ENCODE data around the gene LFNG.

LFNG gene

GRCh38 chr7:2514473-2515423 lies 4.8 kb upstream of the LFNG start:
- Histone ChIP-seq H3K36me3 (ENCODE audit: insufficient read depth, low read length) (no peaks in the 10 kb centered on the region), H2AFZ (ENCODE audit: low read length) (no peak overlapping the region), H3K79me2 (ENCODE audit: insufficient read depth, low read length) (no peaks in the 10 kb centered on the region), H3K4me1 (ENCODE audit: insufficient read depth, low read length, severe bottlenecking) (peaks cover 43% of the 10 kb centered on the region), H3K4me2 (ENCODE audit: low read length) (no peak overlapping the region), H3K27ac (ENCODE audit: low read depth, low read length, poor library complexity, severe bottlenecking) (no peak overlapping the region), H3K4me3 (ENCODE audit: low read depth, low read length, poor library complexity, severe bottlenecking) (no peak overlapping the region), H3K9me2 (ENCODE audit: low read depth, low read length) (no peaks in the 10 kb centered on the region), H4K20me1 (ENCODE audit: insufficient read depth, low read length) (no peaks in the 10 kb centered on the region), H3K27me3 (ENCODE audit: insufficient read depth, low read length) (no peaks in the 10 kb centered on the region; the same call in 1 of the 2 replicates), H3K9ac (ENCODE audit: low read length) (no peak overlapping the region), H3K9me3 (ENCODE audit: low read length) (no peaks in the 10 kb centered on the region), H3F3A (ENCODE audit: insufficient read depth, low read length) (no peaks in the 10 kb centered on the region)
- TF ChIP-seq CTCF (IDR thresholded peaks at IDR 0.05; ENCODE audit: low read length) (no peak), EZH2 (IDR thresholded peaks at IDR 0.05; ENCODE audit: borderline replicate concordance, low read length) (no peak)

GRCh38 chr7:2515424-2516193 lies 4.0 kb upstream of the LFNG start:
- H3K27me3 ChIP-seq (ENCODE audit: insufficient read depth, low read length), result peaks cover 6% of the 10 kb centered on the region
- H2AFZ ChIP-seq (ENCODE audit: low read length), result no peak overlapping the region
- H3K9me2 ChIP-seq (ENCODE audit: low read depth, low read length), result no peaks in the 10 kb centered on the region
- TF ChIP-seq EZH2 (IDR thresholded peaks at IDR 0.05; ENCODE audit: borderline replicate concordance, low read length) (no peak), CTCF (IDR thresholded peaks at IDR 0.05; ENCODE audit: low read length) (no peak)
- H3K36me3 ChIP-seq (ENCODE audit: insufficient read depth, low read length), result no peaks in the 10 kb centered on the region
- no peak overlapping the region for H3K4me3 ChIP-seq (ENCODE audit: low read depth, low read length, poor library complexity, severe bottlenecking)
- H4K20me1 ChIP-seq (ENCODE audit: insufficient read depth, low read length), result no peaks in the 10 kb centered on the region
- H3K79me2 ChIP-seq (ENCODE audit: insufficient read depth, low read length), result no peaks in the 10 kb centered on the region
- no peaks in the 10 kb centered on the region for H3K9me3 ChIP-seq (ENCODE audit: low read length)
- peaks cover 34% of the 10 kb centered on the region for H3K4me1 ChIP-seq (ENCODE audit: insufficient read depth, low read length, severe bottlenecking)
- H3K9ac ChIP-seq (ENCODE audit: low read length), result no peak overlapping the region
- no peaks in the 10 kb centered on the region for H3F3A ChIP-seq (ENCODE audit: insufficient read depth, low read length)
- no peak overlapping the region for H3K4me2 ChIP-seq (ENCODE audit: low read length)
- no peak overlapping the region for H3K27ac ChIP-seq (ENCODE audit: low read depth, low read length, poor library complexity, severe bottlenecking)

- Histone ChIP-seq H3K36me3 (ENCODE audit: insufficient read depth, low read length) (no peaks in the 10 kb centered on the region), H3K9me2 (ENCODE audit: low read depth, low read length) (no peaks in the 10 kb centered on the region), H3K4me3 (ENCODE audit: low read depth, low read length, poor library complexity, severe bottlenecking) (no peak overlapping the region), H3K27ac (ENCODE audit: low read depth, low read length, poor library complexity, severe bottlenecking) (no peak overlapping the region), H3K9ac (ENCODE audit: low read length) (no peak overlapping the region), H3F3A (ENCODE audit: insufficient read depth, low read length) (no peaks in the 10 kb centered on the region), H2AFZ (ENCODE audit: low read length) (no peak overlapping the region), H3K4me2 (ENCODE audit: low read length) (no peak overlapping the region), H3K27me3 (ENCODE audit: insufficient read depth, low read length) (peaks cover 8% of the 10 kb centered on the region), H3K79me2 (ENCODE audit: insufficient read depth, low read length) (no peaks in the 10 kb centered on the region), H3K9me3 (ENCODE audit: low read length) (no peaks in the 10 kb centered on the region), H3K4me1 (ENCODE audit: insufficient read depth, low read length, severe bottlenecking) (peaks cover 29% of the 10 kb centered on the region), H4K20me1 (ENCODE audit: insufficient read depth, low read length) (no peaks in the 10 kb centered on the region)
- TF ChIP-seq EZH2 (IDR thresholded peaks at IDR 0.05; ENCODE audit: borderline replicate concordance, low read length) (no peak), CTCF (IDR thresholded peaks at IDR 0.05; ENCODE audit: low read length) (no peak)
Observed at GRCh38 chr7:2516194-2516555, 3.4 kb upstream of the LFNG start.
